ENCODE data around the gene DENND4B. TPM values are rescaled to one million over a fixed set of nuclear protein-coding genes. Genes with fewer than 3 reads are reported as not detected.

The DENND4B gene
- total and polyA plus RNA-seq, 10 of the 15 experiments (the other 5 are each of a cell fraction or from before 2014, with no cell fraction given), result 12.0 to 74.8 (median 22.7) TPM

DNA sequence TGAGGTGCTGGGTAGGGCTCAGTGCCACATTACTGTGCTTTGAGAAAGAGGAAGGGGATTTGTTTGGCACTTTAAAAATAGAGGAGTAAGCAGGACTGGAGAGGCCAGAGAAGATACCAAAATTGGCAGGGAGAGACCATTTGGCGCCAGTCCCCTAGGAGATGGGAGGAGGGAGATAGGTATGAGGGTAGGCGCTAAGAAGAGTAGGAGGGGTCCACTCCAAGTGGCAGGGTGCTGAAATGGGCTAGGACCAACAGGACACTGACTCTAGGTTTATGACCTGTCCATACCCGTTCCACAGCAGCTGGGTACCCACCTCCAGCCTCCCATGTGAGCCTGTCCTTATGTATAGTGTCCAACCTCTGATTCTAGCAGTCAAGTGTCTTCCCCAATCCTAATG lies 12.9 kb upstream of the DENND4B start (continued):
- TF ChIP-seq, protein P1, sequence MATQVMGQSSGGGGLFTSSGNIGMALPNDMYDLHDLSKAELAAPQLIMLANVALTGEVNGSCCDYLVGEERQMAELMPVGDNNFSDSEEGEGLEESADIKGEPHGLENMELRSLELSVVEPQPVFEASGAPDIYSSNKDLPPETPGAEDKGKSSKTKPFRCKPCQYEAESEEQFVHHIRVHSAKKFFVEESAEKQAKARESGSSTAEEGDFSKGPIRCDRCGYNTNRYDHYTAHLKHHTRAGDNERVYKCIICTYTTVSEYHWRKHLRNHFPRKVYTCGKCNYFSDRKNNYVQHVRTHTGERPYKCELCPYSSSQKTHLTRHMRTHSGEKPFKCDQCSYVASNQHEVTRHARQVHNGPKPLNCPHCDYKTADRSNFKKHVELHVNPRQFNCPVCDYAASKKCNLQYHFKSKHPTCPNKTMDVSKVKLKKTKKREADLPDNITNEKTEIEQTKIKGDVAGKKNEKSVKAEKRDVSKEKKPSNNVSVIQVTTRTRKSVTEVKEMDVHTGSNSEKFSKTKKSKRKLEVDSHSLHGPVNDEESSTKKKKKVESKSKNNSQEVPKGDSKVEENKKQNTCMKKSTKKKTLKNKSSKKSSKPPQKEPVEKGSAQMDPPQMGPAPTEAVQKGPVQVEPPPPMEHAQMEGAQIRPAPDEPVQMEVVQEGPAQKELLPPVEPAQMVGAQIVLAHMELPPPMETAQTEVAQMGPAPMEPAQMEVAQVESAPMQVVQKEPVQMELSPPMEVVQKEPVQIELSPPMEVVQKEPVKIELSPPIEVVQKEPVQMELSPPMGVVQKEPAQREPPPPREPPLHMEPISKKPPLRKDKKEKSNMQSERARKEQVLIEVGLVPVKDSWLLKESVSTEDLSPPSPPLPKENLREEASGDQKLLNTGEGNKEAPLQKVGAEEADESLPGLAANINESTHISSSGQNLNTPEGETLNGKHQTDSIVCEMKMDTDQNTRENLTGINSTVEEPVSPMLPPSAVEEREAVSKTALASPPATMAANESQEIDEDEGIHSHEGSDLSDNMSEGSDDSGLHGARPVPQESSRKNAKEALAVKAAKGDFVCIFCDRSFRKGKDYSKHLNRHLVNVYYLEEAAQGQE (IDR thresholded peaks at IDR 0.05; ENCODE audit: low read depth, low read length), result no peak

DNA sequence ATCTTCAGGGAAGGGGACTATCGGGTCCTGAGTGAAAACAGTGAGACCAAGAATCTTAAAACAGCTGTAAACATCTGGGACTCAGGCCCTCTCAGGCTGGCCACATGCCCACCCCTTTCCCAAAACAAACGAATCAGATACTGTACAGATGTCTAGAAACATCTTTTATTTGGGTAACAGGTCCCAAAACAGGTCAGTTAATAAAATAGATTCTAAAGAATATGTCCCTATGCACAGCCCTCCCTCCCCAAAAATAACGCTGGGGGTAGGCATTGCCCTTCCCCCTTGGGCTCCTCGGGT lies 12.4 kb upstream of the DENND4B start:
- ChIA-PET POLR2A (interaction anchor here (0.6 to 5.5 kb wide), 9 partner anchors 8 to 261 kb away, joined by 3 to 38 read pairs (median 3); partner anchors contain the start of genes CREB3L4, DENND4B, JTB and UBAP2L), CTCF (interaction anchor here (0.7 to 5.0 kb wide), 3 partner anchors 13 to 313 kb away, joined by 3 to 27 read pairs (median 3); partner anchors contain the start of gene DENND4B), SMC1A (ENCODE audit: uncharacterized antibody, unreplicated experiment) (interaction anchor here (0.8 to 6.9 kb wide), 2 partner anchors 8 to 14 kb away, joined by 5 to 31 read pairs; partner anchors contain the start of gene CREB3L4), RAD21 (ENCODE audit: unreplicated experiment) (interaction anchor here (0.7 to 2.0 kb wide), 8 partner anchors 8 to 390 kb away, joined by 3 to 6 read pairs (median 4); partner anchors contain the start of genes CREB3L4, DENND4B and JTB)
- Histone ChIP-seq H3K36me3 (ENCODE audit: control insufficient read depth in 2 of 2, insufficient read depth in 2 of 2, low read length in 1 of 2) (peaks cover 13 to 23% of the 10 kb centered on the region in 2 experiments), H4K20me1 (ENCODE audit: control insufficient read depth, insufficient read depth) (peaks cover 12% of the 10 kb centered on the region; the same call in 1 of the 2 replicates), H2AFZ (ENCODE audit: control insufficient read depth, low read depth, low read length) (no peak overlapping the region), H3K4me2 (ENCODE audit: control insufficient read depth, insufficient read depth) (peak overlapping the region; percentile 59), H3K9me3 (replicated peaks; ENCODE audit: control insufficient read depth, insufficient read depth, low read length) (no peaks in the 10 kb centered on the region), H3K27ac (ENCODE audit: control insufficient read depth, insufficient read depth) (peak overlapping the region; percentile 93; the same call in 1 of the 2 replicates), H3K27me3 (replicated peaks in 1 of 2; ENCODE audit: control insufficient read depth in 2 of 2, insufficient read depth in 2 of 2, low read length in 1 of 2) (no peaks in the 10 kb centered on the region), H3K9ac (ENCODE audit: control insufficient read depth, insufficient read depth, low read length) (peak overlapping the region; percentile 21; the same call in 1 of the 2 replicates), H3K79me2 (ENCODE audit: control insufficient read depth, insufficient read depth, low read length) (peaks cover 72% of the 10 kb centered on the region), H3K4me3 (no peak overlapping the region; the same call in 1 of the 2 replicates), H3K4me1 (ENCODE audit: control insufficient read depth, insufficient read depth, low read length) (peaks cover 14% of the 10 kb centered on the region; the same call in 1 of the 2 replicates)
- no peak for ATAC-seq
- WGBS (ENCODE audit: insufficient coverage, insufficient replicate concordance, low lambda C conversion rate, missing lambda C conversion rate), result 22% methylated on average over 4 of the region's 4 CpGs
- intact Hi-C loops (cut with micrococcal nuclease; ENCODE audit: unreplicated experiment) (no loop called here), in situ Hi-C loops (cut with MboI) (no loop called here)
- DNase-seq (ENCODE audit: low read depth, low spot score), result no peak
- TF ChIP-seq TCF3 (IDR thresholded peaks at IDR 0.05; ENCODE audit: borderline replicate concordance, insufficient read depth, low read depth, low read length) (no peak), RB1 (IDR thresholded peaks at IDR 0.05; ENCODE audit: borderline replicate concordance) (no peak), TAF1 (IDR thresholded peaks at IDR 0.05; ENCODE audit: borderline replicate concordance, low read depth, low read length) (no peak), POLR2AphosphoS2 (IDR thresholded peaks at IDR 0.05; ENCODE audit: low read depth, low read length) (no peak)
- TF ChIP-seq, protein P2, sequence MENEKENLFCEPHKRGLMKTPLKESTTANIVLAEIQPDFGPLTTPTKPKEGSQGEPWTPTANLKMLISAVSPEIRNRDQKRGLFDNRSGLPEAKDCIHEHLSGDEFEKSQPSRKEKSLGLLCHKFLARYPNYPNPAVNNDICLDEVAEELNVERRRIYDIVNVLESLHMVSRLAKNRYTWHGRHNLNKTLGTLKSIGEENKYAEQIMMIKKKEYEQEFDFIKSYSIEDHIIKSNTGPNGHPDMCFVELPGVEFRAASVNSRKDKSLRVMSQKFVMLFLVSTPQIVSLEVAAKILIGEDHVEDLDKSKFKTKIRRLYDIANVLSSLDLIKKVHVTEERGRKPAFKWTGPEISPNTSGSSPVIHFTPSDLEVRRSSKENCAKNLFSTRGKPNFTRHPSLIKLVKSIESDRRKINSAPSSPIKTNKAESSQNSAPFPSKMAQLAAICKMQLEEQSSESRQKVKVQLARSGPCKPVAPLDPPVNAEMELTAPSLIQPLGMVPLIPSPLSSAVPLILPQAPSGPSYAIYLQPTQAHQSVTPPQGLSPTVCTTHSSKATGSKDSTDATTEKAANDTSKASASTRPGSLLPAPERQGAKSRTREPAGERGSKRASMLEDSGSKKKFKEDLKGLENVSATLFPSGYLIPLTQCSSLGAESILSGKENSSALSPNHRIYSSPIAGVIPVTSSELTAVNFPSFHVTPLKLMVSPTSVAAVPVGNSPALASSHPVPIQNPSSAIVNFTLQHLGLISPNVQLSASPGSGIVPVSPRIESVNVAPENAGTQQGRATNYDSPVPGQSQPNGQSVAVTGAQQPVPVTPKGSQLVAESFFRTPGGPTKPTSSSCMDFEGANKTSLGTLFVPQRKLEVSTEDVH (IDR thresholded peaks at IDR 0.05; ENCODE audit: low read depth, partially characterized antibody), result peak; percentile 15
- TF ChIP-seq, protein P3, sequence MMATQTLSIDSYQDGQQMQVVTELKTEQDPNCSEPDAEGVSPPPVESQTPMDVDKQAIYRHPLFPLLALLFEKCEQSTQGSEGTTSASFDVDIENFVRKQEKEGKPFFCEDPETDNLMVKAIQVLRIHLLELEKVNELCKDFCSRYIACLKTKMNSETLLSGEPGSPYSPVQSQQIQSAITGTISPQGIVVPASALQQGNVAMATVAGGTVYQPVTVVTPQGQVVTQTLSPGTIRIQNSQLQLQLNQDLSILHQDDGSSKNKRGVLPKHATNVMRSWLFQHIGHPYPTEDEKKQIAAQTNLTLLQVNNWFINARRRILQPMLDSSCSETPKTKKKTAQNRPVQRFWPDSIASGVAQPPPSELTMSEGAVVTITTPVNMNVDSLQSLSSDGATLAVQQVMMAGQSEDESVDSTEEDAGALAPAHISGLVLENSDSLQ (IDR thresholded peaks at IDR 0.05), result no peak
- FAIRE-seq, result no peak
- no TSS peak for BruUV-seq (replicated peaks)

Data from GM12878 (cell line).